CD4-positive, alpha-beta T cell (primary cell): Measurements from ENCODE around the gene TMEM81. TPM values are rescaled to one million over a fixed set of nuclear protein-coding genes. Genes with fewer than 3 reads are reported as not detected.

Experiments
- ATAC-seq: fragments of 200-7000 bp; cut with Tn5 transposase; one replicate; pipeline ENCODE4 v1.10.0; 2022; ENCODE audit warnings: mild to moderate bottlenecking; ENCODE audit not compliant: poor library complexity
- CTCF ChIA-PET: fragments of 350-600 bp; sonication (Branson Sonifier 250); formaldehyde crosslinking; loops from one replicate; lab custom pipeline; 2021; ENCODE audit warnings: antibody characterized with exemption, inconsistent platforms; lab: Charles Lee
- POLR2A ChIA-PET: fragments of 350-600 bp; sonication (Branson Sonifier 250); formaldehyde crosslinking; loops from one replicate; lab custom pipeline; 2021; ENCODE audit warnings: antibody characterized with exemption, inconsistent platforms; lab: Charles Lee
- DNase-seq, 14 experiments: peaks; one replicate each; pipeline ENCODE4 v3.0.0-alpha.2; 2013 to 2020; ENCODE audit warnings: mixed read lengths in 2 of 14
- H3K27ac ChIP-seq, 2 donors: one replicate each; pipeline versions ENCODE4 v1.5.1 to v1.7.0; 2013; ENCODE audit warnings: low read length in 2 of 2, low read depth in 1 of 2, mild to moderate bottlenecking in 1 of 2
- H3K27me3 ChIP-seq, 2 experiments: 1 replicate in 1 of 2; 2 replicates in 1 of 2; pipeline versions ENCODE4 v1.6.1 to v1.7.0; 2013; ENCODE audit warnings: low read length in 2 of 2, control low read depth in 1 of 2, mild to moderate bottlenecking in 1 of 2, moderate library complexity in 1 of 2; ENCODE audit not compliant: insufficient read depth in 2 of 2, control insufficient read depth in 1 of 2
- H3K36me3 ChIP-seq: one replicate; pipeline ENCODE4 v1.6.1; 2013; ENCODE audit warnings: low read length, control low read depth; ENCODE audit not compliant: insufficient read depth
- H3K4me1 ChIP-seq: one replicate; pipeline ENCODE4 v1.6.1; 2013; ENCODE audit warnings: low read length, control low read depth; ENCODE audit not compliant: insufficient read depth
- H3K4me3 ChIP-seq: one replicate; pipeline ENCODE4 v1.5.1; 2013; ENCODE audit warnings: mild to moderate bottlenecking, low read length, moderate library complexity
- H3K9me3 ChIP-seq, 2 experiments: 1 replicate in 1 of 2; 2 replicates in 1 of 2; pipeline versions ENCODE4 v1.6.1 to v1.7.0; 2013; ENCODE audit warnings: low read length in 2 of 2, mild to moderate bottlenecking in 2 of 2, control low read depth in 1 of 2, moderate library complexity in 1 of 2; ENCODE audit not compliant: control insufficient read depth in 1 of 2, insufficient read depth in 1 of 2
- H3K27ac Mint-ChIP-seq: one replicate; pipeline ENCODE4 v1.8.0; 2020; ENCODE audit warnings: mixed read lengths
- H3K27me3 Mint-ChIP-seq: one replicate; pipeline ENCODE4 v1.8.0; 2021; ENCODE audit warnings: mixed read lengths
- H3K36me3 Mint-ChIP-seq: one replicate; pipeline ENCODE4 v1.8.0; 2021; ENCODE audit warnings: low read depth, mixed read lengths
- H3K4me1 Mint-ChIP-seq: one replicate; pipeline ENCODE4 v1.8.0; 2021; ENCODE audit warnings: low read depth, mixed read lengths
- H3K4me3 Mint-ChIP-seq: one replicate; pipeline ENCODE4 v1.8.0; 2020; ENCODE audit warnings: mild to moderate bottlenecking, mixed read lengths
- H3K9me3 Mint-ChIP-seq: one replicate; pipeline ENCODE4 v1.8.0; 2020; ENCODE audit warnings: mixed read lengths
- CTCF ChIP-seq: fragments of 200-600 bp; IDR thresholded peaks from one replicate; pipeline ENCODE4 v1.8.0; 2022; ENCODE audit warnings: antibody characterized with exemption, mild to moderate bottlenecking
- intact Hi-C, 2 experiments: fragments of 100-400 bp; cut with DNase I in 1 of 2; cut with micrococcal nuclease in 1 of 2; formaldehyde crosslinking; loops; one replicate each; pipeline versions ENCODE4 v1.15.1 to v1.9.0; 2023 to 2025; cut with DNase I, micrococcal nuclease
- total RNA-seq, 174 experiments: library from RNA in 2 of 174; stranded (reverse) in 2 of 174; gene quantifications; one replicate each; pipeline ENCODE4 v1.2.3 and lab custom pipeline; 2021 to 2026

TMEM81 gene
- total RNA-seq, 2 experiments from 2014 or later: 2.1 to 2.2 TPM

- H3K4me1 Mint-ChIP-seq: peaks cover 4% of the 10 kb centered on the region
- CTCF ChIA-PET: no interaction called here
- H3K4me3 Mint-ChIP-seq: no peak overlapping the region
- no peak for TF ChIP-seq CTCF
- Histone ChIP-seq H3K4me1 (no peaks in the 10 kb centered on the region), H3K27me3 (no peaks in the 10 kb centered on the region), H3K36me3 (peaks cover 91% of the 10 kb centered on the region), H3K27ac (no peak overlapping the region), H3K4me3 (no peak overlapping the region), H3K9me3 (no peaks in the 10 kb centered on the region)
- no peak overlapping the region for H3K27ac Mint-ChIP-seq
- H3K36me3 Mint-ChIP-seq: peaks cover 97% of the 10 kb centered on the region
- ATAC-seq: no peak
- no peak for DNase-seq
- H3K9me3 Mint-ChIP-seq: no peaks in the 10 kb centered on the region
- POLR2A ChIA-PET: no interaction called here
- intact Hi-C loops: no loop called here
- H3K27me3 Mint-ChIP-seq: no peaks in the 10 kb centered on the region
Measured at GRCh38 chr1:205098242-205098641, 14.0 kb upstream of the TMEM81 start.

DNA sequence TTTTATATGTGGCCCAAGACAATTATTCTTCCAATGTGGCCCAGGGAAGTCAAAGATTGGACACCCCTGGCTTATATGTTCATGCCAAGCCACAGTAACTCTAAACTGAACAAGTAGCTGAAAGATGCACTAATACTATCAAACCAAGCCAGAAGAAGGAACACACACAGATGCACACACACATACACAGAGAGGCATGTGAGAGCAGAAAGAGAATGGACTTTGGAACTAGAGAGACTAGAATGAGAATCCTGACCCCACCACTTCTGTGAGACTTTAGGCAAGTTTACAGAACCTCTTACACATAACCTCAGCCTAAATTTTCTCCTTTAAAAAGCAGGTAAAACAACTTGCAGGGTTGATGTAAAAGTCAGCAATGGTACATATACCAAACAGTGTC is 11.2 kb upstream of the TMEM81 start:
- Histone ChIP-seq H3K4me3 (no peak overlapping the region), H3K27me3 (no peaks in the 10 kb centered on the region), H3K36me3 (peaks cover 89% of the 10 kb centered on the region), H3K27ac (no peak overlapping the region), H3K4me1 (no peaks in the 10 kb centered on the region), H3K9me3 (no peaks in the 10 kb centered on the region)
- Mint-ChIP-seq H3K9me3 (no peaks in the 10 kb centered on the region), H3K27ac (no peak overlapping the region), H3K4me3 (no peak overlapping the region), H3K27me3 (no peaks in the 10 kb centered on the region), H3K4me1 (no peaks in the 10 kb centered on the region), H3K36me3 (peaks cover 97% of the 10 kb centered on the region)
- intact Hi-C loops: no loop called here
- no peak for DNase-seq
- CTCF ChIA-PET: no interaction called here
- POLR2A ChIA-PET: no interaction called here
- ATAC-seq: no peak
- TF ChIP-seq CTCF: no peak

DNA sequence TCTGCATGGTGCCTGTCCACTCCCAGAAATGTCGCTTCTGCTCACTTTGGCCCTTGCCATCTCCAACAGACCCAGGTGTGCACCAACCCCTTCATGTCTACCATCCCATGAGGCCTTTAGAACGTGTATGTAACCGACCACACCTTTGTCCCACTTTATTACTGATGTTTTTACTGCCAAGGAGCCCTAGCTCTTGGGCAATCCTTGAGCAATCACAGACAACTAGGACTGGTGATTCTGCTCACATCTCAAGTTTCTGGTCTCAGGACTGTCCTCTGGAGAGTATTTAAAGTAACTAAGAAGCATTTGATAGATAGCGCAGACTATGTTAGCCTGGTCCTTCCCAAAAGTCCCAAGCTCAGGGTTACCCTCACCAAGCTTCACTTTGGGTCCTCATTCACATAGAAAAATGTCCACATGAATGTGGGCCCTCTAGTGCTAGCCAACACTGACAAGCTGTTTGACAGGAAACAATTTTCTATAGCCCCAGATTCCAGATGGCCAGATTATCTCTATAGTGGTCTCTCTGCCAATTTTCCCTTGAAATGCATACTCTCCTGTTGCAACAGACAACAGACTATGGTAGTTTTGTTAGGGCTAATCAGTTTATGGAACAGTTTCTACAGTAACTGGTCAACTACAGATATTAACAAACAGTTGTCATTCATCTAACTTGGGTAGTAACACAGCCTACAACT is 6.9 kb upstream of the TMEM81 start:
- DNase-seq (no peak), ATAC-seq (no peak)
- no peak for TF ChIP-seq CTCF
- H3K36me3 ChIP-seq: peaks cover 86% of the 10 kb centered on the region
- peaks cover 93% of the 10 kb centered on the region for H3K36me3 Mint-ChIP-seq
- no peaks in the 10 kb centered on the region for H3K9me3 ChIP-seq
- H3K4me3 ChIP-seq: no peak overlapping the region
- CTCF ChIA-PET: interaction anchor here (1.2 to 1.7 kb wide), 2 partner anchors 18 to 182 kb away, joined by 3 to 4 read pairs; no protein-coding TSS in a partner anchor
- no peaks in the 10 kb centered on the region for H3K4me1 Mint-ChIP-seq
- no peak overlapping the region for H3K27ac Mint-ChIP-seq
- no peak overlapping the region for H3K27ac ChIP-seq
- no peaks in the 10 kb centered on the region for H3K27me3 Mint-ChIP-seq
- no peaks in the 10 kb centered on the region for H3K27me3 ChIP-seq
- no peaks in the 10 kb centered on the region for H3K9me3 Mint-ChIP-seq
- intact Hi-C loops: no loop called here
- no peak overlapping the region for H3K4me3 Mint-ChIP-seq
- no peaks in the 10 kb centered on the region for H3K4me1 ChIP-seq
- POLR2A ChIA-PET: no interaction called here
